Spleen (tissue), 11 donors: ENCODE results near the gene RNASE1. TPM values are rescaled to one million over a fixed set of nuclear protein-coding genes. Genes with fewer than 3 reads are reported as not detected.
"Not testable (repeated sequence)": the region's sequence is repeated elsewhere in the genome, so short reads cannot be mapped to it uniquely, and the experiment has no call there.

Source experiments
- DNase-seq: peaks from one replicate; pipeline ENCODE4 v3.0.0-alpha.2; 2020
- H3K27ac ChIP-seq, 8 donors: fragments of 200-600 bp; sonication (generic) in 7 of 8; 1 replicate in 4 of 8; 2 replicates in 4 of 8; pipeline versions ENCODE4 v1.5.0 to v1.8.0; 2016 to 2021; ENCODE audit warnings: inconsistent platforms in 4 of 8, mild to moderate bottlenecking in 4 of 8, moderate library complexity in 1 of 8
- H3K27me3 ChIP-seq, 7 donors: fragments of 200-600 bp; sonication (generic) in 6 of 7; replicated peaks in 1 of 7; 1 replicate in 4 of 7; 2 replicates in 3 of 7; pipeline versions ENCODE4 v1.5.0 to v1.8.0; 2016 to 2021; ENCODE audit warnings: inconsistent platforms in 3 of 7, mild to moderate bottlenecking in 1 of 7
- H3K36me3 ChIP-seq, 6 donors: fragments of 200-600 bp; sonication (generic) in 5 of 6; 1 replicate in 4 of 6; 2 replicates in 2 of 6; pipeline versions ENCODE4 v1.5.0 to v1.8.0; 2016 to 2021; ENCODE audit warnings: inconsistent platforms in 2 of 6
- H3K4me1 ChIP-seq, 6 donors: fragments of 200-600 bp; sonication (generic) in 5 of 6; 1 replicate in 3 of 6; 2 replicates in 3 of 6; pipeline versions ENCODE4 v1.5.0 to v1.8.0; 2016 to 2021; ENCODE audit warnings: inconsistent platforms in 3 of 6
- H3K4me3 ChIP-seq, 8 donors: fragments of 200-600 bp; sonication (generic) in 7 of 8; 1 replicate in 4 of 8; 2 replicates in 4 of 8; pipeline versions ENCODE4 v1.5.0 to v1.8.0; 2016 to 2021; ENCODE audit warnings: inconsistent platforms in 4 of 8, mild to moderate bottlenecking in 4 of 8, moderate library complexity in 2 of 8
- H3K9me3 ChIP-seq, 8 donors: fragments of 200-600 bp; sonication (generic) in 7 of 8; 1 replicate in 4 of 8; 2 replicates in 4 of 8; pipeline versions ENCODE4 v1.5.0 to v1.8.0; 2016 to 2021; ENCODE audit warnings: inconsistent platforms in 4 of 8
- CTCF ChIP-seq, 11 experiments: fragments of 200-600 bp in 7 of 11; fragments of 450-650 bp in 4 of 11; sonication (generic) in 4 of 11; IDR thresholded peaks in 8 of 11; conservative IDR thresholded peaks in 3 of 11; 1 replicate in 7 of 11; 2 replicates in 4 of 11; pipeline versions ENCODE4 v1.4.0 to v1.8.0; 2016 to 2021; ENCODE audit warnings: antibody characterized with exemption in 11 of 11, inconsistent platforms in 4 of 11, mild to moderate bottlenecking in 1 of 11
- POLR2A ChIP-seq, 3 donors: fragments of 450-650 bp; IDR thresholded peaks; one replicate each; pipeline ENCODE4 v1.5.1; 2017; ENCODE audit warnings: antibody characterized with exemption in 3 of 3, mild to moderate bottlenecking in 1 of 3
- POLR2AphosphoS5 ChIP-seq, 3 donors: sonication (generic); formaldehyde crosslinking; IDR thresholded peaks; one replicate each; pipeline ENCODE4 v1.5.1; 2017; ENCODE audit warnings: antibody characterized with exemption in 3 of 3
- WGBS, 5 donors: extraction: QIAGEN DNeasy Blood & Tissue Kit in 3 of 5; methylation state at CpG; one replicate each; pipeline versions ENCODE4 v1.1.5 to v1.1.7; 2013 to 2018; 5-methylcytosine and 5-hydroxymethylcytosine counted together
- intact Hi-C: fragments of 100-400 bp; cut with DNase I; formaldehyde crosslinking; loops from one replicate; pipeline ENCODE4 v1.15.0; 2023; ENCODE audit warnings: low total_unique reads
- polyA plus RNA-seq, 3 donors: library from polyadenylated mRNA; stranded (reverse); fragments of 200-250 nt; gene quantifications; one replicate each; pipeline ENCODE4 v1.2.1, GENCODE V29; 2013
- total RNA-seq, 7 donors: library from RNA; depleted of rRNA in 3 of 7; stranded (reverse); fragments of >200 nt in 3 of 7; fragmentation: NEBNext Ultra II Directional in 4 of 7; extraction: Animal tissue kit (Norgen Biotek cat#: 25700) in 4 of 7; gene quantifications; one replicate each; pipeline versions ENCODE4 v1.1.0 to v1.2.1, GENCODE V29; 2016 to 2021
- donor health status: healthy with polysubstance abuse.
- donor health status: DM: no; HTN: no; CAD: no; lungs with moderate emphysema.
- donor health status: DM: no; HTN: no; CAD: no.
- donor health status: Bipolar disorder and iron deficiency.
- donor health status: healthy.
- donor health status: DM: no; HTN: no; CAD: no.
- donor health status: DM: yes; HTN: yes; CAD: no.

Gene RNASE1
- total and polyA plus RNA-seq, 10 donors = 61.9 to 497 (median 276) TPM

GRCh38 chr14:20834899-20835298 is 32.3 kb upstream of the RNASE1 start:
- TF ChIP-seq POLR2AphosphoS5 (IDR thresholded peaks at IDR 0.05) (no peak), CTCF (IDR thresholded peaks at IDR 0.05 in 8 of 11, conservative IDR thresholded peaks at IDR 0.05 in 3 of 11) (no peak), POLR2A (IDR thresholded peaks at IDR 0.05) (no peak)
- DNase-seq = no peak
- Histone ChIP-seq H3K27me3 (no peaks in the 10 kb centered on the region), H3K4me3 (no peak overlapping the region), H3K4me1 (no peaks in the 10 kb centered on the region), H3K36me3 (no peaks in the 10 kb centered on the region), H3K9me3 (no peaks in the 10 kb centered on the region), H3K27ac (no peak overlapping the region)
- 80 to 90% (median 84%) methylated on average over 2 of the region's 2 CpGs for WGBS, 5 donors
- intact Hi-C loops = no loop called here

DNA sequence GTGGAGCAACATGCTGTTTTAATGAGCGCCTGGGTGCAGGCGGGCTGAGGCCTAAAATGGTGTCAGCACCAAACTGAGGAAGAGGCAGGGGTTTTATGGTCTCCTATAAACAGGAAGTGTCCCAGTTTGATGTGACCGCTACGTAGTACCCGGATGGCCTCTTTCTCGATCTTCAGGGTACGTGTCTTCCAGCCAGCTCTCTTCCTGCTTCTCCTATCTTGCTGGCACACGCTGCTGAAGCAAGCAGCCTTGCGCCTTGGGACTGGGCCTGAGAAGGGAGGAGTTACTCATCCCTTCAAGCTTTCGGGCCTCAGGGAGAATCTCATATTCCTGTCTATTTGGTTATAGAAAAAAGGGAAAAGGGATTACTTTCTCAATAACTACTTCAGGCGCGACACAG is 28.2 kb upstream of the RNASE1 start:
- no peak for DNase-seq
- H3K36me3 ChIP-seq = no peaks in the 10 kb centered on the region
- peaks cover 0 to 16% (median 3%) of the 10 kb centered on the region in 8 donors for H3K9me3 ChIP-seq
- TF ChIP-seq CTCF (IDR thresholded peaks at IDR 0.05 in 8 of 11, conservative IDR thresholded peaks at IDR 0.05 in 3 of 11) (no peak), POLR2AphosphoS5 (IDR thresholded peaks at IDR 0.05) (no peak), POLR2A (IDR thresholded peaks at IDR 0.05) (no peak)
- peaks cover 0 to 12% (median 5%) of the 10 kb centered on the region in 6 donors for H3K4me1 ChIP-seq
- intact Hi-C loops = no loop called here
- H3K27ac ChIP-seq = no peak overlapping the region
- H3K27me3 ChIP-seq = no peaks in the 10 kb centered on the region
- no peak overlapping the region for H3K4me3 ChIP-seq
- 83 to 94% (median 87%) methylated on average over 12 of the region's 12 CpGs for WGBS, 5 donors

DNA sequence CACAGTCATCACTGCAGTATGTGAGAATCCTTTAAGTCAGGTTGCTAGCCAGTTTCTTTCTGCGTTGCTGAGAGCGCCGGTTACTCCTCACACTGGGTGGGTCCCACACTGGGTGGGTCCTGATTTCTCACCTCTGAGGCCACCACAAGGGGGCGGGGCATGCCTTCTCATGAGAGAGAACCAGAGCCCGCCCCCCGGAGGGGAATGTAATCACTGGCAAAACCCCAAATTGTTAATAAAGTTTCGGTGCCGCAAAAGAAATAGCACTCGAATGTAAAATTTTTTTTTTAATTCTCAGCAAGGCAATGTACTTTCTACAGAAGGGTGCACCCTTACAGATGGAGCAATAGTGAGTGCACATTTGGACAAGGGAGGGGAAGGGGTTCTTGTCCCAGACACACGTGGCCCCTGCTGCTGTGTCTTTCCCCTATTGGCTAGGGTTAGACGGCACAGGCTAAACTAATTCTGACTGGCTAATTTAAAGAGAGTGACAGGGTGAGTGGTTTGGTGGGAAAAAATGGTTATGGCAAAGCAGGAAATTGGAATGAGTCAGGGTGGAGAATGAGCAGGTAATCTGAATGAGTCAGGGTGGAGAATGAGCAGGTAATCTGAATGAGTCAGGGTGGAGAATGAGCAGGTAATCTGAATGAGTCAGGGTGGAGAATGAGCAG is 25.5 kb upstream of the RNASE1 start:
- H3K9me3 ChIP-seq = peaks cover 0 to 16% (median 3%) of the 10 kb centered on the region in 8 donors
- H3K4me1 ChIP-seq = peaks cover 0 to 14% (median 5%) of the 10 kb centered on the region in 6 donors
- DNase-seq, H3K27me3 ChIP-seq, H3K36me3 ChIP-seq, H3K4me3 ChIP-seq, intact Hi-C loops, H3K27ac ChIP-seq: not testable (repeated sequence)
- 88 to 93% (median 90%) methylated on average over 11 of the region's 11 CpGs for WGBS, 5 donors

- H3K27ac ChIP-seq = no peak overlapping the region
- WGBS, 5 donors = 26 to 57% (median 40%) methylated on average over 3 of the region's 3 CpGs
Observed at GRCh38 chr14:20827326-20827725, 24.7 kb upstream of the RNASE1 start.

GRCh38 chr14:20826666-20827065 is 24.0 kb upstream of the RNASE1 start:
- H3K27ac ChIP-seq, H3K36me3 ChIP-seq, H3K4me3 ChIP-seq, intact Hi-C loops, H3K27me3 ChIP-seq, DNase-seq: not testable (repeated sequence)
- WGBS, 5 donors = 31 to 67% (median 34%) methylated on average over 1 of the region's 1 CpG
- peaks cover 0 to 16% (median 3%) of the 10 kb centered on the region in 8 donors for H3K9me3 ChIP-seq
- H3K4me1 ChIP-seq = peaks cover 0 to 14% (median 5%) of the 10 kb centered on the region in 6 donors

More at GRCh38 chr14:20827326-20827725, 24.7 kb upstream of the RNASE1 start:
- no peak for DNase-seq
- no peaks in the 10 kb centered on the region for H3K27me3 ChIP-seq
- no peak overlapping the region for H3K4me3 ChIP-seq
- intact Hi-C loops = no loop called here
- TF ChIP-seq CTCF (IDR thresholded peaks at IDR 0.05 in 8 of 11, conservative IDR thresholded peaks at IDR 0.05 in 3 of 11) (no peak), POLR2A (IDR thresholded peaks at IDR 0.05) (no peak), POLR2AphosphoS5 (IDR thresholded peaks at IDR 0.05) (no peak)
- peaks cover 0 to 16% (median 3%) of the 10 kb centered on the region in 8 donors for H3K9me3 ChIP-seq
- H3K4me1 ChIP-seq = peaks cover 0 to 14% (median 5%) of the 10 kb centered on the region in 6 donors
- no peaks in the 10 kb centered on the region for H3K36me3 ChIP-seq
